OCI-LY1 (cell line): ENCODE data around the gene NLN.

Experiments used
- H2AFZ ChIP-seq: fragments of 200-600 bp; sonication (generic), shearing (Covaris generic); 2 replicates; pipeline ENCODE4 v1.6.0; 2014; ENCODE audit warnings: antibody characterized with exemption, mild to moderate bottlenecking, low read length
- H3F3A ChIP-seq: fragments of 200-600 bp; sonication (generic), shearing (Covaris generic); 2 replicates; pipeline ENCODE4 v1.6.0; 2014; ENCODE audit warnings: mild to moderate bottlenecking, antibody characterized with exemption, low read length, moderate library complexity; ENCODE audit not compliant: insufficient read depth
- H3K27ac ChIP-seq: fragments of 200-600 bp; sonication (generic); 2 replicates; pipeline ENCODE4 v1.5.1; 2014; ENCODE audit warnings: low read length, mixed run types, mild to moderate bottlenecking, low read depth; ENCODE audit not compliant: poor library complexity, severe bottlenecking
- H3K27me3 ChIP-seq: fragments of 200-600 bp; sonication (generic); 2 replicates; pipeline ENCODE4 v1.6.0; 2014; ENCODE audit warnings: antibody characterized with exemption, mild to moderate bottlenecking, low read length, moderate library complexity; ENCODE audit not compliant: insufficient read depth
- H3K36me3 ChIP-seq: fragments of 200-600 bp; sonication (generic); 2 replicates; pipeline ENCODE4 v1.6.1; 2014; ENCODE audit warnings: mild to moderate bottlenecking, antibody characterized with exemption, low read length, moderate library complexity, mixed read lengths; ENCODE audit not compliant: insufficient read depth
- H3K4me1 ChIP-seq: fragments of 200-600 bp; sonication (generic); 2 replicates; pipeline ENCODE4 v1.5.1; 2014; ENCODE audit warnings: mild to moderate bottlenecking, low read length, moderate library complexity; ENCODE audit not compliant: insufficient read depth, severe bottlenecking
- H3K4me2 ChIP-seq: fragments of 200-600 bp; sonication (generic), shearing (Covaris generic); 2 replicates; pipeline ENCODE4 v1.6.1; 2014; ENCODE audit warnings: low read length
- H3K4me3 ChIP-seq: fragments of 200-600 bp; sonication (generic); 2 replicates; pipeline ENCODE4 v1.5.1; 2014; ENCODE audit warnings: low read length, low read depth, mild to moderate bottlenecking, mixed read lengths; ENCODE audit not compliant: poor library complexity, severe bottlenecking
- H3K79me2 ChIP-seq: fragments of 200-600 bp; shearing (Covaris generic); 2 replicates; pipeline ENCODE4 v1.6.1; 2016; ENCODE audit warnings: mixed run types, low read length, mixed read lengths; ENCODE audit not compliant: insufficient read depth
- H3K9ac ChIP-seq: fragments of 200-600 bp; sonication (generic), shearing (Covaris generic); 2 replicates; pipeline ENCODE4 v1.6.1; 2014; ENCODE audit warnings: mild to moderate bottlenecking, low read length, mixed read lengths
- H3K9me2 ChIP-seq: fragments of 200-600 bp; sonication (generic), shearing (Covaris generic); 2 replicates; pipeline ENCODE4 v1.6.1; 2014; ENCODE audit warnings: low read depth, mild to moderate bottlenecking, low read length, mixed read lengths
- H3K9me3 ChIP-seq: fragments of 200-600 bp; shearing (Covaris generic); 2 replicates; pipeline ENCODE4 v1.6.1; 2014; ENCODE audit warnings: low read length, mixed read lengths
- H4K20me1 ChIP-seq: fragments of 200-600 bp; sonication (generic), shearing (Covaris generic); 2 replicates; pipeline ENCODE4 v1.6.0; 2016; ENCODE audit warnings: mild to moderate bottlenecking, low read length; ENCODE audit not compliant: insufficient read depth
- EZH2 ChIP-seq: fragments of 200-600 bp; sonication (generic), shearing (Covaris generic); IDR thresholded peaks from 2 replicates; pipeline ENCODE4 v1.8.0; 2017; ENCODE audit warnings: borderline replicate concordance, mixed run types, mild to moderate bottlenecking, antibody characterized with exemption, low read length, moderate library complexity, mixed read lengths
- TF ChIP-seq, protein P1 (sequence below): fragments of 200-600 bp; sonication (generic), shearing (Covaris generic); IDR thresholded peaks from 2 replicates; pipeline ENCODE4 v1.5.1; 2017; ENCODE audit warnings: mild to moderate bottlenecking, antibody characterized with exemption, low read length, moderate library complexity, mixed read lengths

The NLN gene

DNA sequence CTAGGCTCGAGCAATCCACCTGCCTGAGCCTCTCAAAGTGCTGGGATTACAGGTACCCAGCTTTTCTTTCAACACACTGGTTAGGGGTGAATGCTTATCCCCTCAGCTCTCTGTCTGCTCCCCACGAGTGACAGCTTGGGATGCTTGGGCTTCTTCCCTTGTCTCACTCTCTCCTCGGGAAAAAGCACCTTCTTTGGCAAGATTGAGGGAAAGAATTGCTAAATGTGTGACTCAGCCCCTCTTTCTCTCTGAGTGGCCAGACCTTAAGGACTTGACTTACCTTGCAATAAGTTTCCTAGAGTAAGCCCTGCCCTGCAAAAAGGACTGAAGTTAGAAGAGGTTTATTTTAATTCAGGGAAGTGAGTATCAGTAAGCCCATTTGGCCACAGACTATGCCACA is 136.3 kb downstream of the NLN start:
- H3K9ac ChIP-seq = no peak overlapping the region
- H4K20me1 ChIP-seq = no peaks in the 10 kb centered on the region
- no peaks in the 10 kb centered on the region for H3K4me1 ChIP-seq
- no peaks in the 10 kb centered on the region for H3K36me3 ChIP-seq
- H3F3A ChIP-seq = no peaks in the 10 kb centered on the region
- H3K9me3 ChIP-seq = no peaks in the 10 kb centered on the region
- no peaks in the 10 kb centered on the region for H3K9me2 ChIP-seq
- H3K27ac ChIP-seq = no peak overlapping the region
- no peak overlapping the region for H3K4me3 ChIP-seq
- no peak for TF ChIP-seq EZH2
- TF ChIP-seq, protein P1, sequence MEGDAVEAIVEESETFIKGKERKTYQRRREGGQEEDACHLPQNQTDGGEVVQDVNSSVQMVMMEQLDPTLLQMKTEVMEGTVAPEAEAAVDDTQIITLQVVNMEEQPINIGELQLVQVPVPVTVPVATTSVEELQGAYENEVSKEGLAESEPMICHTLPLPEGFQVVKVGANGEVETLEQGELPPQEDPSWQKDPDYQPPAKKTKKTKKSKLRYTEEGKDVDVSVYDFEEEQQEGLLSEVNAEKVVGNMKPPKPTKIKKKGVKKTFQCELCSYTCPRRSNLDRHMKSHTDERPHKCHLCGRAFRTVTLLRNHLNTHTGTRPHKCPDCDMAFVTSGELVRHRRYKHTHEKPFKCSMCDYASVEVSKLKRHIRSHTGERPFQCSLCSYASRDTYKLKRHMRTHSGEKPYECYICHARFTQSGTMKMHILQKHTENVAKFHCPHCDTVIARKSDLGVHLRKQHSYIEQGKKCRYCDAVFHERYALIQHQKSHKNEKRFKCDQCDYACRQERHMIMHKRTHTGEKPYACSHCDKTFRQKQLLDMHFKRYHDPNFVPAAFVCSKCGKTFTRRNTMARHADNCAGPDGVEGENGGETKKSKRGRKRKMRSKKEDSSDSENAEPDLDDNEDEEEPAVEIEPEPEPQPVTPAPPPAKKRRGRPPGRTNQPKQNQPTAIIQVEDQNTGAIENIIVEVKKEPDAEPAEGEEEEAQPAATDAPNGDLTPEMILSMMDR = no peak
- H3K79me2 ChIP-seq = no peaks in the 10 kb centered on the region
- H2AFZ ChIP-seq = no peak overlapping the region
- H3K4me2 ChIP-seq = no peak overlapping the region
- H3K27me3 ChIP-seq = no peaks in the 10 kb centered on the region

DNA sequence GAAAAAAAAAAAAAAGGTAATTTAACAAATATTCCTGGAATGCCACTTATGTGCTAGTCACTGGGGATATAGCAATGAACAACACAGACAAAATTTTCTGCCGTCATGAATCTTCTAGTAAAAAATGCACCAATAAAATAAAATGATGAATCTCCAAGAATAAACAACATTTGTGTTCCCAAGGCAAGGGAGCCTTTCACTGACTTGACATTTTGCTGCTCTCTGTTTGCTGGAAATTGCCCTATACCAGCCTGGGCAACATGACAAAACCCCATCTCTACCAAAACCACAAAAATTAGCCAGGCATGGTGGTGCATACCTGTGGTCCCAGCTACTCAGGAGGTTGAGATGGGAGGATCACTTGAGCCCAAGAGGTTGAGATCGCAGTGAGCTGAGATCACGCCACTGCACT is 139.8 kb downstream of the NLN start:
- TF ChIP-seq EZH2 = no peak
- TF ChIP-seq, protein P1 = no peak

DNA sequence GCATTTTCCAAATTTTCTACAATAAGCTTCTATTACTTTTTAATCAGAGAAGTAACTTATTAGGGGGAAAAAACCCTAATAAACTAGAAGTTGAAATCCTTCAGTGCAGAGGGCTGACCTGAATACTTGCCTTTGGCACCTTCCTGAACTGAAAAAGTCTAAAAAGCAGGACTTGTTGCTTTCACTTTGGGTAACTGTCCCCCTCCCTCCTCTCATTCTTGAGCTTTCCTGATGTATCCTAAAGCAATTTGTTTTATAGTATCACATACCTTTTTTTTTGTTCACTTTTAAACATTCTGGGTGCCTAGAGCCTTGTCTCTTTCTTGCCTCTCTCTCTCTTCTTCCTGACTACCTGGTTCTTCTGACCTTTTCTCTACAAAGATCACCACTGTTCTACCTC is 140.4 kb downstream of the NLN start:
- no peak overlapping the region for H2AFZ ChIP-seq

More for the DNA sequence above, 139.8 kb downstream of the NLN start:
- H3K36me3 ChIP-seq = no peaks in the 10 kb centered on the region
- no peaks in the 10 kb centered on the region for H4K20me1 ChIP-seq
- no peak overlapping the region for H3K27ac ChIP-seq
- no peak overlapping the region for H3K4me2 ChIP-seq
- H2AFZ ChIP-seq = no peak overlapping the region
- no peaks in the 10 kb centered on the region for H3F3A ChIP-seq
- no peaks in the 10 kb centered on the region for H3K27me3 ChIP-seq
- no peak overlapping the region for H3K9ac ChIP-seq
- peaks cover 4% of the 10 kb centered on the region for H3K4me1 ChIP-seq
- H3K4me3 ChIP-seq = no peak overlapping the region
- H3K9me2 ChIP-seq = no peaks in the 10 kb centered on the region
- no peaks in the 10 kb centered on the region for H3K9me3 ChIP-seq
- H3K79me2 ChIP-seq = no peaks in the 10 kb centered on the region

More for the DNA sequence above, 140.4 kb downstream of the NLN start:
- no peak for TF ChIP-seq EZH2
- TF ChIP-seq, protein P1 = no peak
- H3K27ac ChIP-seq = no peak overlapping the region
- no peaks in the 10 kb centered on the region for H4K20me1 ChIP-seq
- H3K9ac ChIP-seq = no peak overlapping the region
- no peaks in the 10 kb centered on the region for H3K79me2 ChIP-seq
- no peak overlapping the region for H3K4me3 ChIP-seq
- H3K4me2 ChIP-seq = no peak overlapping the region
- H3K36me3 ChIP-seq = no peaks in the 10 kb centered on the region
- H3K9me2 ChIP-seq = no peaks in the 10 kb centered on the region
- no peaks in the 10 kb centered on the region for H3F3A ChIP-seq
- no peaks in the 10 kb centered on the region for H3K9me3 ChIP-seq
- no peaks in the 10 kb centered on the region for H3K27me3 ChIP-seq
- peaks cover 10% of the 10 kb centered on the region for H3K4me1 ChIP-seq
